ENCODE data around the gene ZBTB48. TPM values are rescaled to one million over a fixed set of nuclear protein-coding genes. Genes with fewer than 3 reads are reported as not detected.

Gene ZBTB48
- total RNA-seq, 4 donors from 2014 or later, result 7.5 to 31.1 (median 20.0) TPM

GRCh38 chr1:6622396-6623152 lies 42.8 kb downstream of the ZBTB48 start:
- TF ChIP-seq CTCF (IDR thresholded peaks at IDR 0.05; ENCODE audit: low read depth), result no peak

GRCh38 chr1:6623269-6623965 lies 43.6 kb downstream of the ZBTB48 start:
- TF ChIP-seq CTCF (IDR thresholded peaks at IDR 0.05; ENCODE audit: low read depth), result no peak

GRCh38 chr1:6624710-6625583 lies 45.2 kb downstream of the ZBTB48 start, which contains the start of gene THAP3:
Gene THAP3, plus strand, starts transcription at chr1:6624868. Its CDS starts 351 bp downstream, at chr1:6625219.
- no peak for TF ChIP-seq CTCF (IDR thresholded peaks at IDR 0.05; ENCODE audit: low read depth)

GRCh38 chr1:6625584-6626149 lies 45.9 kb downstream of the ZBTB48 start:
- TF ChIP-seq CTCF (IDR thresholded peaks at IDR 0.05; ENCODE audit: low read depth), result no peak

GRCh38 chr1:6627031-6627430 lies 47.2 kb downstream of the ZBTB48 start:
- no peak for TF ChIP-seq CTCF (IDR thresholded peaks at IDR 0.05; ENCODE audit: low read depth)

GRCh38 chr1:6627841-6628545 lies 48.2 kb downstream of the ZBTB48 start:
- no peak for TF ChIP-seq CTCF (IDR thresholded peaks at IDR 0.05; ENCODE audit: low read depth)

Measured in subcutaneous adipose tissue (tissue), 4 donors.